OCI-M2 (cell line): ENCODE measurements around the gene SEC14L5.
"Not testable (repeated sequence)": the region's sequence is repeated elsewhere in the genome, so short reads cannot be mapped to it uniquely, and the experiment has no call there.

Source experiments
- DNase-seq: peaks from one replicate; lab custom pipeline; 2025; ENCODE audit not compliant: unreplicated experiment; lab: John Stamatoyannopoulos, UW

SEC14L5 gene

DNA sequence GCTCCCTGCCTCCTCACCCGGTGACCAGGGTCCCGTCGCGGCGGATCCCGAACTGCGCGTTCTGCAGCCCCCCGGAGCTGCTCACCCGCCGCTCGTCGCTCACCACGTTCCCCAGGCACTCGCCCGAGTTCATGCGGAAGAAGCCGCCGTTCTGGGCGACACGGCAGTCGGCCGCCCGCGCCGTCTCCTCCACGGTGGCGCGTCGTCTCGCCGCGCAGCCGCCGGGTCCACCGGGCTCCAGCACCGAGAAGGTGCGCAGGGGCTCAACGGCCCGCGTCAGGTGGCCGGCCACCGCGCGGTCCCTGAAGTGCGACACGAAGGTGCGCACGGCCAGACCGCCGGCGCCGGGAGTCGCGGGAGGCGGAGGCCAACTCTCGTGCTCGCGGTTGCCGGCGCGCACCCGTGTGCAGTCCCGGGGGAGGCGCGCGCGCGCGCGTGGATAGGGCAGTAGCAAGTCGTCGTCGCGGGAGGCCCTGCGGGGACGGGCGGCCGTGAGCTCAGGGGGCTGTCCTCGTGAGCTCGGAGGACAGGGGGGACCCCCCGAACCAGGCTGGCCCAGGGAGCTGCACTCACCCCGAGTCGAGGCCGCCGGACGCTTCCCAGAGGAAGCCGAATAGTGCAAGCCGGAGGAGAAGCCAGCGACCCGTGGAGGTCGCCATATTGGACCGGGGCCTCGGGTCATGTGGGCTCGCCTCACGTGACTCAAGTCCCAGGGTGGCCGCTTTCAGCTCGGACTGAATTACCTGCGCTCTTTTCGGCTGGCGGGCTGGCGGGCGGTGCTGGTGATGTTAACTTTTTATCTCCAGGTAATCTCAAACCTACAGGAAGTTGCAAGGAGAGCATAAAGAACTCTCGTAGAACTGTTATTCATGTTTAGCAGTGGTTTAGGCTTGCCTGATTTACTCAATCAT is 75.4 kb downstream of the SEC14L5 start, which contains the start of gene NAGPA:
NAGPA (minus strand) TSS at position 680 of the 911 bp plus-strand sequence; CDS start at position 659, 21 bp downstream.
- DNase-seq: no peak

DNA sequence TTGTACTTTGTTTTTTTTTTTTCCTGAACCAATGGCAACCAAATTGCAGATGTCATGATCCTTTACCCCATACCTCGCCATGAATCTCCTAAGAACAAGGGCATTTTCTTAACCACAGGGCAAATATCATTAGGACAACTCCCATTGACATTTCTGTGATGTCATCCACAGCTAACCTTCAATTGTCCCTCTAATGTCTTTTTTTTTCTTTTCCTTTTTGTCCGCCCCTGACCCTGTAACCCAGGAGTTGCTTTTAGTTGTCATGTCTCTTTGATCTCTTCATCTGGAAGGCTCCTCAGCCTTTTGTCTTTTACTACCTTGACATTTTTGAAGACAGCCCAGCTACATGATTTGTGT is 76.0 kb downstream of the SEC14L5 start:
- DNase-seq: no peak

DNA sequence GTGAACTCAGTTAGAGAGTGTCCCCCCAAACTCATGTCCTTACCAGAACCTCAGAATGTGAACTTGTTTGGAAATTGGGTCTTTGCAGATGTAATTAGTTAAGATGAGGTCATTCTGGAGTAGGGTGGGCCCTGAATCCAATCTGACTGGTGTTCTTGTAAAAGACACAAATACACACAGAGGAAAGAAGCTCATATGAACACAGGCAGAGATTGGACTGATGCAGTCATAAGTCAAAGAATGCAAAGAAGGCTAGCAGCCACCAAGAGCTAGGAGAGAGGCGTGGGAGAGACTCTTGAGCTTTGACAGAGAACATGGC is 77.7 kb downstream of the SEC14L5 start:
- DNase-seq: no peak

DNA sequence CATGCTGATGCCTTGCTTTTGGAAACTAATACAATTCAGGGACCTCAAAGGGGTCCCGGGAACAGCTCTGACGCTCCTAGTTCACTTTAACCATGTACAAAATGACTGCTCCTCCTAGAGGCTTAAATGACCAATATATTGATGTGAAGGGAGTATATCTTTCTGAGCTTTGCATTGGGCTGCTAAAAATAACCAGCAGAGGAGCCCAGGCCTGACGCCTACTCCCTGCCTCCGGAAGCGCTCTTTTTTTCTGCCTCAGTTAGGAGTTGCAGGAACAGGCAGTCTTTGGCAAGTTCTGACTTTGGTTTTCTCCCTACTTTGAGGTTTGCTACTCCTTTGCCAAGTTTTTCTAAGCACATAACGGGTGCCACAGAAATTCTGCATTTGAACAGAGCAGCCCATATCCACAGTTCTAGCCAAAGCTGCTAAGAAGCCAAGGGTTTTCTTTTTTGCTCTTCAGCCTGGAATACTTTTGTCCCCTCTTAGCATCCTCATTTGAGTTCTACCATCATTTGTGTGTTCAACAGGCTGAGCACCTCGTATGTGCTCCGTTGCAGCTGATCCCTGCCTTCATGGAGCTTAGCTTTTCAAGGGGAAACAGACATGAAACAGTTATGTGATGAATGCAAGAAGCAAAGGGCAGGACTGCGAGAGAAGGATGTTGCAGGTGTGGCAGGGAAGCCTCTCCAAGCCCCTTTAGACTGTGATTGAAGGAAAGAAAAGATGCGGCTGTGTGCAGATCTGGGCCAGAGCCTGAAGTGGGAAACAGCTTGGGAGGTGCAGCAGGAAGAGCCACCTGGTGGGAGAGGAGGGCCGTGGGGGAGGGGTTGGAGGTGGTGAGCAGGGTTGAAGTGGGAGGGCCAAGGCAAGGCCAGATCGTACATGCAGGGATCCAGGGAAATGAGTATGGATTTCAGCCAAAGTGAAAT is 78.4 kb downstream of the SEC14L5 start:
- no peak for DNase-seq

DNA sequence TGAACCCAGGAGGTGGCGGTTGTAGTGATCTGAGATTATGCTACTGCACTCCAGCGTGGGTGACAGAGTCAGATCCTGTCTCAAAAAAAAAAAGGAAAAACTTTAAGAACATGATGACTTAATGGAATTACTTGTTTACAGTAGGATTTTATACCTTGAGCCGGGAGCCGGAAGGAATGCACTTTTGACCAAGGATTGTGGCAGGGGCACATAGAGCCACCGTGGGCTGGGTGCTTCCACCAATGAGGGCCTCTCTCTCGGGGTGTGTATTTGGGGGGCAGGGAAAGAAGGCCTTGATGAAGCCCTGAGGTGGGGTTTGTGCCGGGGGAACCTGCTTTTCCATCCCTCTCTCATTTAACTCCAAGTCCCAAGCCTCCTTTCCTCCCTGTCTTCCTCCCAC is 82.3 kb downstream of the SEC14L5 start:
- no peak for DNase-seq

DNA sequence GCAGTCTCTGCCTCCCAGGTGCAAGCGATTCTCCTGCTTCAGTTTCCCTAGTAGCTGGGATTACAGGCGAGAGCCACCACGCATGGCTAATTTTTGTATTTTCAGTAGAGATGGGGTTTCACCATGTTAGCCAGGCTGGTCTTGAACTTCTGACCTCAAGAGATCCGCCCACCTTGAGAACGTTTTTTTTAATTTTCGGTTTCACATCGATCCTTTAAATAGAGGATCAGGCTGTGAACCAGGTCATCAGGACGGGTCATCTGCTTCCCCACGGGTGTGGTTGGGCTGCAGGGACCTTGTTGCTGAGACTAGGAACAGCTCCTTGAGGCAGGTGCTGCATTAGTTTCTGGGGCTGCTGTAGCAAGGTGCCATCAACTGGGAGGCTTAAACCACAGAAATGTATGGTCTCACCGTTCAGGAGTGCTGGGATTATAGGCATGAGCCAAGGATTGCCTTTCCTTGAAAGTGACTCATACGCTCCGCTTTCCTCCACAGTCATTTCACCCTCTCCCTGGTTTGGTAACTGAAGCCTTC is 83.5 kb downstream of the SEC14L5 start:
- no peak for DNase-seq

DNA sequence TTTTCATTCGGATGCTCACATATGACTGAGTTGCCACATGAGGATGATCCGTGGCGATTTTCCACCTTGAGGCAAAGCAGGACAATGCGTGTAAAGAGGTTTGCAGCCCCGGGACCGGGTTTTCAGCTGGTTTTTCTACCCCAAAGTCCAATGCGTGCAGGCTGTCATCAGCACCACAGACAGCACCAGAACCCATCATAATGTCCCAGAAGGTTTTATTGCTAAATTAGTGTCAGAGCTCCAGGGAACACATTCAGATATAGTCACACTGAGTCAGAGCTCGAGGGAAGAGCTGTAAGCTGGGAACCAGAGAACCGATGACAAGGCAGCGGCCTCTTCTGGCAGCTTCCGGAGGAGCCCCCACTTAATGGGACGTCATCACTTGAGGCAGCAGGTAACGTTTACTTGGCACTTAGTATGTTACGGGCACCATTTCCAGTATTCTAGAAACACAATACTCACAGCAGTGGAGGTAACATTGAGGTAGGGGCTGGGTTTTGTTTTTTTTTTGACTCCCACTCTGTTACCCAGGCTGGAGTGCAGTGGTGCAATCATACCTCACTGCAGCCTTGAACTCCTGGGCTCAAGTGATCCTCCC is 84.5 kb downstream of the SEC14L5 start:
- DNase-seq: no peak

DNA sequence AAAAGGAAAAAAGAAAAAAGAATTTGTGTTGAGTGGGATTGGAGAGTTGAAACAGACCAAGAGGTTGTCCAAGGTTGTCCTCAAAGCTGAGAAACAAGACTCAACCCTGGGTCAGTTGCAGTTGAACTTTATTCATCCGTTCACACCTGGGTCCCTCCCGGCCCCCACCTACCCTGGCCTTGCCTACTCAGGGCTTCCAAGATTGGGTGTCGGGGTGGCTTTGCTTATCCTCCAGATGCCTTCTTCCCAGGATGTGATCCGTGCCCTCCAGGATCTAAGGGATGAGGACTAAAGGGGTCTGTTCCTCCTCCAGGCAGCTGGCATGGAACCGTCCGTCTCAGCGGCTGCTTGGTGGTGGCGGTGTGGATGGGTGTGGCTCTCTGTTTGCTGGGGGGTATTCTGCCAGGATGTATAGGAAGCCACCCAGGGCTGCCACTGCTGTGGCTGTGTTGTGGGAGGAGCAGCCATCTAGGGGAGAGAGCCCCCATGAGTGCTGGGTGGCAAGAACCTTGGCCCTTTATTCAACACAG is 85.9 kb downstream of the SEC14L5 start:
- no peak for DNase-seq

DNA sequence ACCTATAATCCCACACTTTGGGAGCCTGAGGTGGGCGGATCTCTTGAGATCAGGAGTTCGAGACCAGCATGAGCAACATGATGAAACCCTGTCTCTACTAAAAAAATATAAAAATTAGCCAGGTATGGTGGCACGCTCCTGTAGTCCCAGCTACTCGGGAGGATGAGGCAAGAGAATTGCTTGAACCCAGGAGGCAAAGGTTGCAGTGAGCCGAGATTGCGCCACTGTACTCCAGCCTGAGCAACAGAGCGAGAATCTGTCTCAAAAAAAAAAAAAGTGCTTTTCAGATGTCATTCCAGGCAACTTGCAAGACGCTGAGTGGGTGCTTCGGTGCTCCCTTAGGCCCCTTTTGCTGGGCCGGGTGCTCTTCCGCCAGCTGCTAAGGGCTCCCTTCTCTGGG is 86.5 kb downstream of the SEC14L5 start:
- DNase-seq: not testable (repeated sequence)

DNA sequence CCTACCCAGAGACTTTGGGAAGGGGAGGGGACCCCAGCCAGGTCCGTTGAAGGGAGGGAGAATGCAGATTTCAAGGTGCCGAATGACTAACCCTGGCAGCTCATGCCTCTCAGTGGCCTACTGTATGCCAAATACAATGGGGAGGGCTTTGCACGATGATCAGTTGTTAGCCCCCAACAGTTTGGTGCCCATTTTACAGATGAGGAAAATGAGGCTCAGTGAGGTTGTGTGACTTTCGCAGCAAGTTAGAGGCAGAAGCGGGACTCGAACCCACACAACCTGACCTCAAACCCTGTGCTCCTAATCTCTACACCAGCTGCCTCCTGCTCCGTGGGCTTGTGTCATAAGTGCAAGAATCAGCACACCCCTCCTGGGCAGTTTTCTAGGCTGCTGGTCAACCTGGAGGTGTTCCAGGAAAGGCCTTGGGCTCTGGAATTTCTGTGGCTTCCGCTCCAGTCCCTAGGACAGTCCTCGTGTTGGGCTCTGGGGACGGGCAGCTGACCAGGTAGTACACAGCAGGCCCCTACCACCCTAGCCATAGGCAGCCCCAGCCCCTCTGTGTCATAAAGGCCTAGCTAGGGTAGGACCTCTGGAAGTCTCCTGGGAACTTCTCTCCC is 87.5 kb downstream of the SEC14L5 start:
- DNase-seq: no peak

DNA sequence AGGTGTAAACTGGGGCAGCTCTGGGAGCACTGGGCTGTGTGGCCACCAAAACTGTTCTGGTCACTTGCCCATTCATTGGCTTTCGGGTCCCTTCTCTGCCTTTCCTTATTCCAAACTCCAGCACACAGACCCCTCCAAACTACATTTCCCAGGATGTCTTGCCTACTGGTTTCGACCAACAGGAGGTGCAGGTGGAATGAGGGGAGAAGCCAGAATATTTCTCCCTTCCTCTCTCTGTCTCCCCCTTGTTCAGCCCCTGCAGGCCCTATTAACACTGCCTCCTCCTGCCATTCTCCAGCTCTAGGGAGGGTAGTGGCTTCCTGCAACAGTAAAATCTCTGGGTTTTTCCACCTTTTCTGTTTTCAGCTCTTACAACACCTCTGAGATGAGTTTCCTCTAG is 88.8 kb downstream of the SEC14L5 start:
- no peak for DNase-seq

DNA sequence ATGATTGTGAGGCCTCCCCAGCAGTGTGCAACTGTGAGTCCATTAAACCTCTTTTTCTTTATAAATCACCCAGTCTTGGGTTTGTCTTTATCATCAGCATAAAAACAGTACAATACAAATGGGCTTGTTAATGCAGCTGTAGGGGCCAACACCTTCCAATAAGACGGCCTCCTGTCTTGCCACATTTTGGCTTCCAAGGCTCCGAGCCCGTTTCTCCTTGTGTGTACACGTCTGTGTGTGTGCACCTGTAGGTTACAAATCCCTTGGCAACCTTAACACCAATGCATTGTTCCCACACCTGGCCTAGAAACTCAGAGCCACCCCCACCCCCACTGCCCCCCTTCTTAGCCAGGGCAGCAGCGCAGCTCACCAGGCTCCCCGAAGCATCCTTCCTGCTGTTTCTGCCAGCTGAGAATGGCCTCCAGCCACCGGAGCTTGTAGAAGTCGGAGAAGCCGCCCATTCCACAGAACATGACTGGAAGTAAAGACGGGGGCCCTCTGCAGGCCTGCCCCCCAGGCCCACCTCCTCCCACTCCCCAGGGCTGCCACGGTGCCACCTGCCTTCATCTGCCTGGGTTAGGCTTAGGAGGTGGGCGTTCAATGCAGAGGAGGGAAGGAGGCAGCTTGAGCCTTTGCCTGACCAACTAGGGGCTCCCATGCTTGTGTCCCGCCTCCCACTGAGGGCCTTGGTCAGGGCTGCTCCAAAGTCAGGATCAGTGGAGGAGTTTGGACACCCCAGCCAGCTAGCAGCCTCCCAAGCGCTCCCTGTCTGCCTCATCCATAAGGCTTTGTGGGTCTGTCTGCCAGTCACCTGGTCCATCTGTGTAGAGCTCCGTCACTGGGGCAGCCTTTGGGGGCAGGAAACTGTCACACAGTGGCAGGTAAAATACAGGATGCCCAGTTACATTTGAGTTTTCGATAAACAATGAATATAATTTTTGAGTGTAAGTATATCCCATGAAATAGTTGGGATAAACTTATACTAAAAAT is 97.0 kb downstream of the SEC14L5 start:
- DNase-seq: no peak

DNA sequence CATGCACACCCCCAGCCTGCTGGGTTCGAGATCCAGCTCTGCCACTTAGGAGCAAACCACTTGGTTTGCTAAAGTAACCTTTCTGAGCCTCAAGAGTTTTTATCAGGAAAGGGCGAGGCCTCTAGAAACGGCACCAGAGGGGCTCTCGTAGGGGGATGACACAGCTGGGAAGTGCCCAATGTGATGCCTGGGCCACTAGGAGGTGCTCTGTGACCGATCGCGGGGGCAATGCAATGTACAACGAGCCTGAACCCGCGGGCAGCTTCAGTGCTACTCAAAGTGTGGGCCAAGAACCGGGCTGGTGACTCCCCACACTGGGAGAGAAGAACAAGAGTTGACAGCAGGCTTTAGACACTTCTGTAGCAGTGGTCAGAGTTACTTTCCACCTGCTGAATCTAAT is 98.2 kb downstream of the SEC14L5 start:
- no peak for DNase-seq

DNA sequence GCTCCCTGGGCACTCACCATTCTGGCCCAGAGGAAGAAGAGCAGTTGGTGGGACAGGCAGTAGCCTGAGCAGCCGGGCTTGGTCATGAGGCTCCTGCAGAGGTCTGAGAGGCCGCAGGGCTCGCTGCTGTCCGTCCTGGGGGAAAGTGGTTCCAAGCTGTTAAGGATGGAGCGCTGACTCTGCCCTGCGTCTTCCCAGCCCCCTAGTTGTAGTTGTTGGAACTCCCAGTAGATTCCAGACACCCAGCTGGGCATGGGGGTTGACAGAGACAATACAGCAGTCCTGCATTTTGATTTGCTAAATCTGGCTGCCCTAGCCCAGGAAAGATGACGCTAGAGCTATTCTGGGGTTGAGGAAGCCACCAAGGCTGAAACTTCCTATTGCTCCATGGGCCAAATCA is 100.3 kb downstream of the SEC14L5 start:
- no peak for DNase-seq

DNA sequence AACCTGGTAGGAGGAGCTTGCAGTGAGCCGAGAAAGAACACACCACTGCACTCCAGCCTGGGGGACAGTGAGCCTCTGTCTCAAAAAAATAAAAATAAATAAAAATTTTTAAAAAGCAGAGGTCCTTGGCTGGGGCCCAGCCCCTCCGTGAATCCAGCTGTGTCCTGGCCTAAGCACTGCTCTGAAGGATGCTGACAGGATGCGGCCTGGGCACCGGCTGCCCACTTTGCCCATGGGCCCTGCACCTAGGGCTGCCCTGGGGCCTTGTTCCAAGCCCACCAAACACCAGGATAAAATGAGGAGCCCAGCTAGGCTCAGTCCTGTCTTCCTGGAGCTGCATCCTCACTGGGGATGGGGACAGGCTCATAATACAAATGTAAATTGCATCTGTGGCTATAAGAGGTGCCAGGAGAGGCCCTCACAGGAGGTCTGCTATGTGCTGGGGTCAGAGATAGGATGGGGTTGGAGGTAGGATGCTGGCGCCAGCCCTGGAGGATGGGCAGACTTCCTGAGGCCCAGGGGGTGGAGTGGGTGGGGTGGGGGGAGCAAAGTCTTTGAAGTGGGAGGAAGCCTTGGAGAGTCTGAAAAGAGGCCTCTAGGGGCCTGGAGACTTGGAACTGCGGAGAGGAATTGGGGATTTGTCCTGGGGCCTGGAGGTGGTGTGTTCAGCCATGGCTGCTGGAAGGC is 101.4 kb downstream of the SEC14L5 start:
- no peak for DNase-seq

DNA sequence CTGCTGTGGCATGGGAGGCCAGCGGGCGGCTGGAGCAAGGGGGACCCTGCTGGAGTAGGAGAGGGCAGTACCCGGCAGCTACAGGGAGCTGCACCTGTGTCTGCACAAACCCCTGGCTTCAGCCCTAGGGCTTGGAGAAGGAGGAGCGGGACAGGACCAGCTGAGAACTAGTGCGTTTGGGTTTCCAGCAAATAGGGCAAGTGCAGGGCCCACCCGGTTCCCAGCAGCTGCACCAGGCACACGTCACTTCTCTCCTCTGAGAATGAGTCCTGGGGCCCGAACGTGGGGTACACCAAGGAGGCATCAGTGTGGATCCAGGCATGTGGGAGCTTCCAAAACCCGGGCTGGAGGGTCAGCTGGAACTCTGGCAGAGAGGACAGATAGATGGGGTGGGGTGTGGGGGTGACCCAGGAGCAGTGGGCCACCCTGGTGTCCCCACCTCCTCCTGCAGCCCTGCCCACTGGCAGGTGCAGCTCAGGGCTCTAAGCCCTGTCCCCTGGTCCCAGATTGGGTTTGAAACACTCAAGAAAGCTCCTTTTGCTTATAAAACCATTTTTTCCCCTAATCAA is 102.0 kb downstream of the SEC14L5 start:
- DNase-seq: no peak

DNA sequence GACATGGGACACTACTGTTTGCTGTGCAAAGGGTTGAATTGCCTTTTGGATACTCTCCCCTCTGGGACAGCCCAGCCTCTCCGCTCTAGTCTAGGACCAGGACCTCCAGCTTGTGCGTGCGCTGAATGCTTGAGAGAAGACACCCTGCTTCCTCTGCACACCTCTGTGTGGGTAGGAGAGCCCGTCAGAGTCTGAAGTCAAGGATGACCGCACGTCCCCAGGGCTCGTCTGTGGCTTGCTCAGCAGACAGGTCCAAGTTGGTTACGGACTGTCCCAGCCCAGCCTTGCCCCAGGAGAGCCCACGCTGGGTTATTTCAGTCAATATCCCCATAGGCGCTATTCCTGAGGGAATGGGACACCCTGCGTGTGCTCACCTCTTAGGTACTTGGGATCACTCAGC is 103.9 kb downstream of the SEC14L5 start:
- DNase-seq: no peak
